Measurements from ENCODE around the gene LENG8. TPM values are rescaled to one million over a fixed set of nuclear protein-coding genes. Genes with fewer than 3 reads are reported as not detected.

LENG8 gene
- total RNA-seq, 1 donor from 2014 or later: 193 TPM

DNA sequence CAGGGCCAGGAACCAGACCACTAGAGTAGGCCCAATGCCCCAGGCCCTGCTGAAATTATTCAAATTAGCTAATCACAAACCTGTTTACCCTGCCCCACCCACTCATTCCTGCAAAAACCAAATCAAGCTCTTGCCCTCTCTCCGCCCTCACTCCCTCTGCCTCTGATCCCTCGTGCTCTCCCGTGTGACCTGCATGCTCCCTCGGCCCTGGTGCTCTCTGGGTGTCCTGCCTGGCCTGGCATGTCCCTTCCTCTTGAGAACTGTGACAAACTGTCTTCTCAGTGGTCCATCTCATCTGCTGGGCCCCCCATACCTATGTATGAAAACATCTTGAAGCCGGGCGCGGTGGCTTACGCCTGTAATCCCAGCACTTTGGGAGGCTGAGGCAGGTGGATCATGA is 45.9 kb upstream of the LENG8 start:
- no peak overlapping the region for H2AFZ ChIP-seq (ENCODE audit: low read depth, low read length)
- H3K9me3 ChIP-seq (ENCODE audit: insufficient read depth, low read depth, low read length): peaks cover 6% of the 10 kb centered on the region
- Mint-ChIP-seq H3K36me3 (ENCODE audit: low read depth, unreplicated experiment) (no peaks in the 10 kb centered on the region), H3K27me3 (ENCODE audit: low read depth, unreplicated experiment) (peaks cover 7% of the 10 kb centered on the region), H3K27ac (ENCODE audit: unreplicated experiment) (no peak overlapping the region), H3K9me3 (ENCODE audit: unreplicated experiment) (no peaks in the 10 kb centered on the region), H3K4me3 (ENCODE audit: unreplicated experiment) (no peak overlapping the region), H3K4me1 (ENCODE audit: low read depth, unreplicated experiment) (no peaks in the 10 kb centered on the region)
- no peak for TF ChIP-seq EZH2 (IDR thresholded peaks at IDR 0.05; ENCODE audit: insufficient read depth, low read length)
- TF ChIP-seq, protein P1, sequence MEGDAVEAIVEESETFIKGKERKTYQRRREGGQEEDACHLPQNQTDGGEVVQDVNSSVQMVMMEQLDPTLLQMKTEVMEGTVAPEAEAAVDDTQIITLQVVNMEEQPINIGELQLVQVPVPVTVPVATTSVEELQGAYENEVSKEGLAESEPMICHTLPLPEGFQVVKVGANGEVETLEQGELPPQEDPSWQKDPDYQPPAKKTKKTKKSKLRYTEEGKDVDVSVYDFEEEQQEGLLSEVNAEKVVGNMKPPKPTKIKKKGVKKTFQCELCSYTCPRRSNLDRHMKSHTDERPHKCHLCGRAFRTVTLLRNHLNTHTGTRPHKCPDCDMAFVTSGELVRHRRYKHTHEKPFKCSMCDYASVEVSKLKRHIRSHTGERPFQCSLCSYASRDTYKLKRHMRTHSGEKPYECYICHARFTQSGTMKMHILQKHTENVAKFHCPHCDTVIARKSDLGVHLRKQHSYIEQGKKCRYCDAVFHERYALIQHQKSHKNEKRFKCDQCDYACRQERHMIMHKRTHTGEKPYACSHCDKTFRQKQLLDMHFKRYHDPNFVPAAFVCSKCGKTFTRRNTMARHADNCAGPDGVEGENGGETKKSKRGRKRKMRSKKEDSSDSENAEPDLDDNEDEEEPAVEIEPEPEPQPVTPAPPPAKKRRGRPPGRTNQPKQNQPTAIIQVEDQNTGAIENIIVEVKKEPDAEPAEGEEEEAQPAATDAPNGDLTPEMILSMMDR (IDR thresholded peaks at IDR 0.05; ENCODE audit: insufficient read depth, low read depth, low read length): no peak
- FAIRE-seq (no peak), DNase-seq (ENCODE audit: low read depth) (no peak)
- no peaks in the 10 kb centered on the region for H4K20me1 ChIP-seq (ENCODE audit: insufficient read depth, low read length)
- no peak overlapping the region for H3K9ac ChIP-seq (ENCODE audit: low read length)
- H3K27me3 ChIP-seq (ENCODE audit: insufficient read depth, low read length): no peaks in the 10 kb centered on the region
- no peak overlapping the region for H3K4me3 ChIP-seq (ENCODE audit: insufficient read depth, low read depth, low read length)
- H3K36me3 ChIP-seq (ENCODE audit: insufficient read depth, low read length): no peaks in the 10 kb centered on the region
- H3K27ac ChIP-seq (ENCODE audit: low read depth, low read length): no peak overlapping the region
- no peak overlapping the region for H3K4me2 ChIP-seq (ENCODE audit: low read length)
- no peaks in the 10 kb centered on the region for H3K4me1 ChIP-seq (ENCODE audit: insufficient read depth, low read length)
- H3K79me2 ChIP-seq (ENCODE audit: insufficient read depth, low read length): no peaks in the 10 kb centered on the region

DNA sequence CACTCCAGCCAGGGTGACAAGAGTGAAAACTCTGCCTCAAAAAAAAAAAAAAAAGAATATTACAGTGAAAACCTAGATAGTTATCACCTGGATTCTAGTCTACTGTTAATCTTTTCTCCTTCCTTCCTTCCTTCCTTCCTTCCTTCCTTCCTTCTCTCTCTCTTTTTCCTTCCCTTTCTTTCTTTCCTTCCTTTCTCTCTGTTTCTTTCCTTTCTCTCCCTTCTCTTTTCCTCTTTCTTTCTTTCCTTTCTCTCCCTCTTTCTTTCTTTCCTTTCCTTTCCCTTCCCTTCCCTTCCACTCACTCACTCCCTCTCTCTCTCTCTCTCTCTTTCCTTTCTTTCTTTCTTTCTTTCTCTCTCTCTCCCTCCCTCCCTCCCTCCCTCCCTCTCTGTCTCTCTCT is 43.4 kb upstream of the LENG8 start:
- H3K4me2 ChIP-seq (ENCODE audit: low read length): no peak overlapping the region
- H3K4me3 ChIP-seq (ENCODE audit: insufficient read depth, low read depth, low read length): no peak overlapping the region
- no peak for FAIRE-seq
- Mint-ChIP-seq H3K4me3 (ENCODE audit: unreplicated experiment) (no peak overlapping the region), H3K36me3 (ENCODE audit: low read depth, unreplicated experiment) (no peaks in the 10 kb centered on the region), H3K9me3 (ENCODE audit: unreplicated experiment) (no peaks in the 10 kb centered on the region), H3K27me3 (ENCODE audit: low read depth, unreplicated experiment) (peaks cover 11% of the 10 kb centered on the region), H3K4me1 (ENCODE audit: low read depth, unreplicated experiment) (no peaks in the 10 kb centered on the region), H3K27ac (ENCODE audit: unreplicated experiment) (no peak overlapping the region)
- no peak overlapping the region for H3K27ac ChIP-seq (ENCODE audit: low read depth, low read length)
- no peaks in the 10 kb centered on the region for H3K79me2 ChIP-seq (ENCODE audit: insufficient read depth, low read length)
- H2AFZ ChIP-seq (ENCODE audit: low read depth, low read length): no peak overlapping the region
- no peak for DNase-seq (ENCODE audit: low read depth)
- no peaks in the 10 kb centered on the region for H3K27me3 ChIP-seq (ENCODE audit: insufficient read depth, low read length)
- peaks cover 3% of the 10 kb centered on the region for H3K9me3 ChIP-seq (ENCODE audit: insufficient read depth, low read depth, low read length)
- no peaks in the 10 kb centered on the region for H3K36me3 ChIP-seq (ENCODE audit: insufficient read depth, low read length)
- no peaks in the 10 kb centered on the region for H4K20me1 ChIP-seq (ENCODE audit: insufficient read depth, low read length)
- TF ChIP-seq, protein P1 (IDR thresholded peaks at IDR 0.05; ENCODE audit: insufficient read depth, low read depth, low read length): no peak
- no peak for TF ChIP-seq EZH2 (IDR thresholded peaks at IDR 0.05; ENCODE audit: insufficient read depth, low read length)
- H3K9ac ChIP-seq (ENCODE audit: low read length): no peak overlapping the region
- no peaks in the 10 kb centered on the region for H3K4me1 ChIP-seq (ENCODE audit: insufficient read depth, low read length)

DNA sequence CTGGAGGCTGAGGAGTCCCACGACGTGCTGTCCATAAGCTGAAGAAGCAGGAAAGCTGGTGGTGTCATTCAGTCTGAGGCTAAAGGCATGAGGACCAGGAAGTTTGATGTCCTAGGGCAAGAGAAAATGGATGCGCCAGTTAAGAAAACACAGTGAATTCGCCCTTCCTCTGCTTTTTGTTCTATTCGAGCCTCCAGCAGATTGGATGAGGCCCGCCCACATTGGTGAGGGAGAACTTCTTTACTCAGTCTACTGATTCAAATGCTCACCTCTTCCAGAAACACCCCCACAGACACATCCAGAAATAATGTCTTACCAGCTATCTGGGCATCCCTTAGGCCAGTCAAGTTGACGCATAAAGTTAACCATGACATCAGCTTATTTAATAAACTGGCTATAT is 41.2 kb upstream of the LENG8 start:
- Histone ChIP-seq H4K20me1 (ENCODE audit: insufficient read depth, low read length) (no peaks in the 10 kb centered on the region), H3K4me3 (ENCODE audit: insufficient read depth, low read depth, low read length) (no peak overlapping the region), H3K9me3 (ENCODE audit: insufficient read depth, low read depth, low read length) (peaks cover 3% of the 10 kb centered on the region), H2AFZ (ENCODE audit: low read depth, low read length) (no peak overlapping the region), H3K27ac (ENCODE audit: low read depth, low read length) (no peak overlapping the region), H3K79me2 (ENCODE audit: insufficient read depth, low read length) (no peaks in the 10 kb centered on the region), H3K4me1 (ENCODE audit: insufficient read depth, low read length) (no peaks in the 10 kb centered on the region), H3K36me3 (ENCODE audit: insufficient read depth, low read length) (no peaks in the 10 kb centered on the region), H3K4me2 (ENCODE audit: low read length) (no peak overlapping the region), H3K27me3 (ENCODE audit: insufficient read depth, low read length) (no peaks in the 10 kb centered on the region), H3K9ac (ENCODE audit: low read length) (no peak overlapping the region)
- FAIRE-seq: no peak
- no peak overlapping the region for H3K27ac Mint-ChIP-seq (ENCODE audit: unreplicated experiment)
- H3K27me3 Mint-ChIP-seq (ENCODE audit: low read depth, unreplicated experiment): peaks cover 23% of the 10 kb centered on the region
- no peaks in the 10 kb centered on the region for H3K9me3 Mint-ChIP-seq (ENCODE audit: unreplicated experiment)
- H3K4me3 Mint-ChIP-seq (ENCODE audit: unreplicated experiment): no peak overlapping the region
- no peaks in the 10 kb centered on the region for H3K36me3 Mint-ChIP-seq (ENCODE audit: low read depth, unreplicated experiment)
- H3K4me1 Mint-ChIP-seq (ENCODE audit: low read depth, unreplicated experiment): no peaks in the 10 kb centered on the region
- no peak for TF ChIP-seq EZH2 (IDR thresholded peaks at IDR 0.05; ENCODE audit: insufficient read depth, low read length)
- TF ChIP-seq, protein P1 (IDR thresholded peaks at IDR 0.05; ENCODE audit: insufficient read depth, low read depth, low read length): no peak
- no peak for DNase-seq (ENCODE audit: low read depth)

Data from astrocyte (in vitro differentiated cells and primary cell).